ENCODE data around the gene DNAJC1.
"Not testable (repeated sequence)": the region's sequence is repeated elsewhere in the genome, so short reads cannot be mapped to it uniquely, and the experiment has no call there.

DNAJC1 gene

DNA sequence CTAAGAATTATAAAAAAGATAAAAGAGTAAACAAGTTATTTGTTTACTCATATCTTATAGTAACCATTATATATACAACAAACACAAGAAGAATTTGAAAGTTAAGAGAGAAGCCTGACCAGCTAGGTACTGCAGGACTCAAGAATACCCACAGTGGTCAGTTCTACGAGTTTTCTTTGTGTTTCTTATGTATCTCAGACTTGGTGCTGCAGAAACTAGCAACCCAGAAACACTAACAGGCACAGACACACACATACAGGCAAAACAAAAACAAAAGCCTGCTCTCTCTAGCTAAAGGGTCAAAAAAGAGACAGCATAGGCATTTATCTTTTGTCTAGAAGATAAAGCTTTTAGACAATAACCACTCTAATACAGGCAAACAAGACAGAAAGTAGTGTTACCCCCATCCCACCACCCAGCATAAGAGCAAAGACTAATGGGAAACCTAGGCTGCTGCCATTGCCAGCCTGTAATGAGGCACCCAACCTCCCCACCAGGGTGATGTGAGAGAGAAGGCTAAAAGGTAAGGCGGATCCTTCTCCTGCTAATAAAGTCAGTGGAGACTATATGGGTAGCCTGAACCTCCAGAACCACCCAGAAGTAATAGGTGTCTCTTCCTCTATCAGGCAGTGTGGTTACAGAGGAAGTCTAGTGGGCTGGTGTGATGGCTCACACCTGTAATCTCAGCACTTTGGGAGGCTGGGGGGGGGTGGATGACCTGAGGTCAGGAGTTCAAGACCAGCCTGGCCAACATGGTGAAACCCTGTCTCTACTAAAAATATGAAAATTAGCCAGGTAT, 113.9 kb downstream of the DNAJC1 start:
- H3K4me3 ChIP-seq (ENCODE audit: low read depth, low read length), result no peak overlapping the region
- TF ChIP-seq, protein P1, sequence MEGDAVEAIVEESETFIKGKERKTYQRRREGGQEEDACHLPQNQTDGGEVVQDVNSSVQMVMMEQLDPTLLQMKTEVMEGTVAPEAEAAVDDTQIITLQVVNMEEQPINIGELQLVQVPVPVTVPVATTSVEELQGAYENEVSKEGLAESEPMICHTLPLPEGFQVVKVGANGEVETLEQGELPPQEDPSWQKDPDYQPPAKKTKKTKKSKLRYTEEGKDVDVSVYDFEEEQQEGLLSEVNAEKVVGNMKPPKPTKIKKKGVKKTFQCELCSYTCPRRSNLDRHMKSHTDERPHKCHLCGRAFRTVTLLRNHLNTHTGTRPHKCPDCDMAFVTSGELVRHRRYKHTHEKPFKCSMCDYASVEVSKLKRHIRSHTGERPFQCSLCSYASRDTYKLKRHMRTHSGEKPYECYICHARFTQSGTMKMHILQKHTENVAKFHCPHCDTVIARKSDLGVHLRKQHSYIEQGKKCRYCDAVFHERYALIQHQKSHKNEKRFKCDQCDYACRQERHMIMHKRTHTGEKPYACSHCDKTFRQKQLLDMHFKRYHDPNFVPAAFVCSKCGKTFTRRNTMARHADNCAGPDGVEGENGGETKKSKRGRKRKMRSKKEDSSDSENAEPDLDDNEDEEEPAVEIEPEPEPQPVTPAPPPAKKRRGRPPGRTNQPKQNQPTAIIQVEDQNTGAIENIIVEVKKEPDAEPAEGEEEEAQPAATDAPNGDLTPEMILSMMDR (IDR thresholded peaks at IDR 0.05; ENCODE audit: borderline replicate concordance, insufficient read depth, low read depth, low read length), result no peak

DNA sequence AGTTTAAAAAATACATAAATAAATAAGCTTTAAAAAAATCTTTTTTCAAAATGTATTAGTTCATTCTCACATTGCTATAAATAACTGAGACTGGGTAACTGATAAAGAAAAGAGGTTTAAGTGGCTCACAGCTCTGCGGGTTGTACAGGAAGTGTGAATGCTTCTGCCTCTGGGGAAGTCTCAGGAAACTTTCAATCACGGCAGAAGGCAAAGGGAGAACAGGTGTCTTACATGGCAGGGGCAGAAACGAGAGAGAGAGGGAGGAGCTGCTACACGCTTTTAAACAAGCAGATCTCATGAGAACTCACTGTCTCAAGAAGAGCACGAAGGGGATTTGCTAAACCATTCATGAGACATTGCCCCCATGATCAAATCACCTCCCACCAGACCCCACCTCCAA, 114.6 kb downstream of the DNAJC1 start:
- TF ChIP-seq, protein P1 (IDR thresholded peaks at IDR 0.05; ENCODE audit: borderline replicate concordance, insufficient read depth, low read depth, low read length), result no peak
- no peak overlapping the region for H3K4me3 ChIP-seq (ENCODE audit: low read depth, low read length)

DNA sequence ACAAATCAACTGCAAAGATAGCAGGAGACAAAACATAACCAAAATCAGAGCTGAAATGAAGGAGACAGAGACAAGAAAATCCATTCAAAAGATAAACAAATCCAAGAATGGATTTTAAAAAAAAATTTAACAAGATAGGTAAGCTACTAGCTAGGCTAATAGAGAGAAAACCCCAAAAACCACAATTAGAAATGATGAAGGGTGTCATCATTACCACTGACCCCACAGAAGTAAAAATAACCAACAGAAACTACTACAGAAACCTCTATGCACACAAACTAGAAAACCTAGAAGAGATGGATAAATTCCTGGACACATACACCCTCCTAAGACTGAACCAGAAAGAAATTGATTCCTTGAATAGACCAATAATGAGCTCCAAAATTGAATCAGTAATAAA, 117.6 kb downstream of the DNAJC1 start:
- H3K4me3 ChIP-seq (ENCODE audit: low read depth, low read length), result no peak overlapping the region
- TF ChIP-seq, protein P1 (IDR thresholded peaks at IDR 0.05; ENCODE audit: borderline replicate concordance, insufficient read depth, low read depth, low read length), result no peak

DNA sequence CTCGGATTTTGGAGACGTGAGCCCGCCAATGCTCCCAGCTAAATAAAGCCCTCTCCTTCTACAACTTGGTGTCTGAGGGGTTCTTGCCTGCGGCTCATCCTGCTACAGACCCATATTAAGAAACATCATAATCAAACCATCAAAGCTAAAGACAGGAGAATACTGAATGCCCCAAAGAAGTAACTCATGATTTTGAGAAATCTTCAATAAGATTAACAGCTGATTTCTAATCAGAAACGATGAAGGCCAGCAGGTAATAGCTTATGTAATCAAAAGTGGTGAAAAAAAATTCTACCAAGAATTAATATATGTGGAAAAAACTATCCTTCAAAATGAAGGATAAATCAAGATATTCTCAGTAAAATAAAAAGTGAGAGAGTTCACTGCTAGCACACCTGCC, 130.3 kb downstream of the DNAJC1 start:
- H3K4me3 ChIP-seq (ENCODE audit: low read depth, low read length), result no peak overlapping the region
- TF ChIP-seq, protein P1 (IDR thresholded peaks at IDR 0.05; ENCODE audit: borderline replicate concordance, insufficient read depth, low read depth, low read length), result no peak

DNA sequence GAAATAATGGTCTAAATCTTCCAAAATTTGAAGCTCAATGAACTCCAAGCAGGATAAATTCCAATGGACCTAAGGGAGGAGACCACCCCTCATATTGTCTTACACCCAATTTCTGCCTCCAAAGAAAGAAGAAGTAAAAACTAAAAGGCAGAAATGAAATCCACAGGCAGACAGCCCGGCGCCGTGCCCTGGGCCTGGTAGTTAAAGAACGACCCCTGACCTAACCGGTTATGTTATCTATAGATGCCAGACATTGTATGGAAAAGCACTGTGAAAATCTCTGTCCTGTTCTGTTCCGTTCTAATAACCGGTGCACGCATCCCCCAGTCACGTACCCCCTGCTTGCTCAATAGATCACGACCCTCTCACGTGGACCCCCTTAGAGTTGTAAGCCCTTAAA, 130.8 kb downstream of the DNAJC1 start:
- H3K4me3 ChIP-seq (ENCODE audit: low read depth, low read length), result not testable (repeated sequence)

DNA sequence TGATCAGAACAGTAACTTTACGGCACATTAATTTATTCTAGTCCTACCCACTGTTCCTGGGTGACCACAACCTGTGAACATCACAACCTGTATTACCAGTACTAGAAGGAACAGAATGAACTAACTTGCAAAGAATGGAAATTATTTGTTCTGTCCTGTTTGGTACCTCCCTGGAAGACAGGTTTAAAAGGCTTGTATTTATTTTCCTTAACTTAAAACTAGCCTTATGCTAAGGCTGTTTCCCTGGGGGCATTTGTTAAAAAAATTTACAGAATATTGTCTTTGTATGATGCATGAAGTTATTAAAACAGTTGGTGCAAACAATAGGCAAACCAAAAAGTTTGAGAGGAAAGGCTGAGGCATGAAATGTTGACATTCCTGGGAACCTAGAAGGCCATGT, 132.7 kb downstream of the DNAJC1 start:
- TF ChIP-seq, protein P1 (IDR thresholded peaks at IDR 0.05; ENCODE audit: borderline replicate concordance, insufficient read depth, low read depth, low read length), result no peak
- no peak overlapping the region for H3K4me3 ChIP-seq (ENCODE audit: low read depth, low read length)

DNA sequence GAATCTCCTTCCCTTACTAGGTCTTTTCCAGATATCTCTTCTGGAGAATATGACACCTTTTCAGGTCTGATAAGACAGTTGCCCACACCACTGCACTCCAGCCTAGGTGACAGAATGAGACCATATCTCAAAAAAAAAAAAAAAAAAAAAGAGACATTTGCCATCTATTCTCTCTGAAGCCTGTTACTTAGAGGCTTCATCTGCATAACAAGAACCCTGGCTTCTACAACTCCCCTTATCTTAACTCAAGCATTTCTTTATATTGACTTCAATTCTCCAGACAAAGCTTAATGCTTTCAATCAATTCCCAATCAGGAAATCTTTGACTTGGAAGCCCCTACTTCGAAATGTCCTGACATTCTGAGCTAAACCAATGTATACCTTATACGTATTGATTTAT, 134.4 kb downstream of the DNAJC1 start:
- not testable (repeated sequence) for H3K4me3 ChIP-seq (ENCODE audit: low read depth, low read length)

DNA sequence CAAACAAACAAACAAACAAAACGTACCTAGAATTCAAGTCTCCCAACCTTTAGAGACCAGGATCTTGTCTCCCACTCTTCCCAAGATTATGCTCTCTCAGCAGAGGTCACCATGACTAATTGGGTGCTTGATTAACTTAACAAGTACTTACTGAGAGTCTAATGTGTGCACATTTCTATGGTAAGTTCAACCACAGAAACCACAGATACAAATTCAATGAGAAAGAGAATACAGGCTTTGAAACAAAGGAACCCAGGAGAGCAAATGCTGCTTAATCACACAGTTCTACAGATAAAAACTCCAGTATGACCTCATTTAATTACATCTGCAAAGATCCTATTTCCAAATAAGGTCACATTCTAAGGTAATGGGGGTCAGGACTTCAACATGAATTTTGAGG, 142.8 kb downstream of the DNAJC1 start:
- TF ChIP-seq, protein P1 (IDR thresholded peaks at IDR 0.05; ENCODE audit: borderline replicate concordance, insufficient read depth, low read depth, low read length), result no peak
- H3K4me3 ChIP-seq (ENCODE audit: low read depth, low read length), result no peak overlapping the region

Measured in GM12875 (cell line).